Measurements from ENCODE around the gene PPM1H.
"Not testable (repeated sequence)": the region's sequence is repeated elsewhere in the genome, so short reads cannot be mapped to it uniquely, and the experiment has no call there.

PPM1H gene

DNA sequence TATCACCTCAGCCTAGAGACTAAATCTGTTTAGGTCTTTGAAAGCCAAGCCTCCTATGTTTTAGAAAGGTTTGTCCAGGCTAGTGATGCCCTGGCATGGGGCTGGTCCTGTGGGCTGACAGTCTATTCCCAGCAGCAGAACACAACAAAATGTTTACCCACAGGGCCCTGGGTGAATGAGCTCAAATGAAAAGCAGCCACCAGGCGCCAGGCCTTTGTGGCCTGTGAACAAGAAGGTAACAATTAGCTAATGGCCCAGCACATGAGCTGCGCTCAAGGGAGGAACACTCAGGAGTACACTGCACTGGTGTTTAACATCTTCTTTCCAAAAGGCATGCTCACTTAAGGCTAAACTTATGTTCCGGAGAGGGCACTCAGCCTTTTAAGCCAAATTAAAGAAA, 266.2 kb downstream of the PPM1H start:
- DNase-seq = no peak

DNA sequence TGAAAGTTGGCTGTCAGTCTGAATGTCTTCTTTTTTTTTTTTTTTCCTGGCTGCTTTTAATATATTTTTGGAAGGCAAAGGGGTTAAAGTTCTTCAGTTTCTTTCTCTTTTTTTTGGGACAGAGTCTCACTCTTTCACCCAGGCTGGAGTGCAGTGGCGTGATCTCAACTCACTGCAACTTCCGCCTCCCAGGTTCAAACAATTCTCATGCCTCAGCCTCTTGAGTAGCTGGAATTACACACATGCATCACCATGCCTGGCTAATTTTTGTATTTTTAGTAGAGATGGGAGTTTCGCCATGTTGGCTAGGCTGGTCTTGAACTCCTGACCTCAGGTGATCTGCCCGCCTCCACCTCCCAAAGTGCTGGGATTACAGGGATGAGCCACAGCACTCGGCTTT, 270.0 kb downstream of the PPM1H start:
- DNase-seq = not testable (repeated sequence)

DNA sequence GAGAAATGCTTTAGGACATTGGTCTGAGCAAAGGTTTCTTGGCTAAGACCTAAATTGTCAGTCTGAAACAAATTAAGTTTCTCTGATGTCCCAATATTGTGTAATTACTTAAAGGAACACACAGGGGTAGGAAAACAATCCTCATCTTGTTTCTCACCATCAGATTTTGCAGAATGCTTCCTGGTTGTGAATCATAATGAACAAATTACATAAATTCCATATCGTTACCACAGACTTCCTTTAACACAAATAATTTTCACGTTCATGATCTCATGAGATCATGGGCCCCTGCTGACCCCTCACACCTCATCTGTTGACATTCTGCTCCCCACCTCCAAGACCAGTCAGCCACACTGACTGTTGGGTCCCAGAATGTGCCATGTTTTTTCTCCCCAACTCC, 274.2 kb downstream of the PPM1H start:
- DNase-seq = no peak

DNA sequence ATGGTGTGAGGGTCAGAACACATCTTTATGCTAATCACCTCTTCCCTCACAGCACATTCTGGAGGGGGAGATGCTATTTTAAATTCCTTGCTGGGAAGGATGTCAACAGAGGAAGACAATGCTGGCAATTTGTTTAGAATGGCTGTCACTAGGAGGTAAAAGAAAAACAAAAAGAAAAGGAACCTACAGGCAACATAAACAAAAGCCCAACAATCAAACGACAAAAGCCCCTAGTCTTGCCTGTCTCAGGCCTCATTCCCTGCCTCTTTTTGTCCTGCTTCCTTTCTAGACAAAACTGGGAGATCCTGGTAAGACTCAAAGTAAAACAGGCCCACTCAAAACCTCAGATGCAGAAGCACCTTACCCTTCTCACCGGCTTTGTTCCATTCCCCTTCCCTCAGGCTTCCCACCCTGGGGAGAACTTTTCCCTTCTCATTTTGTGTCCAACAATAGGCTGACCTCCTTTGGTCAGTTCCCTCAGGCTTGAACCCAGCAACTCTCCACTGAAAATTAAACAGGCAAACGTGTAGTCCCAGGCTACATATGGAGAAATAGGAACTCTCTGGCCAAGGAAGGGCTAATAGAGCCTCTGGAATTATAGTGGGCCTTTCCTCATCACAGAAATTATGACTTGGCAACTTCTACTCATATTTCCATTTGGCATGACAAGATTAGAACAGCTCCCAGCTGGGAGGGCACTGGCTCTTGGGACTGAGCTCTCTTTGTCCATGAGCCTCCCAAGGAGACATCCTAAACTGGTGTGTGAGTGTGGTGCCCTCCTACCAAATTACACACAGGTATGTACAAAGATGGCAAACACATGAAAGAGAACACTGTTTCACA, 275.3 kb downstream of the PPM1H start:
- no peak for DNase-seq

DNA sequence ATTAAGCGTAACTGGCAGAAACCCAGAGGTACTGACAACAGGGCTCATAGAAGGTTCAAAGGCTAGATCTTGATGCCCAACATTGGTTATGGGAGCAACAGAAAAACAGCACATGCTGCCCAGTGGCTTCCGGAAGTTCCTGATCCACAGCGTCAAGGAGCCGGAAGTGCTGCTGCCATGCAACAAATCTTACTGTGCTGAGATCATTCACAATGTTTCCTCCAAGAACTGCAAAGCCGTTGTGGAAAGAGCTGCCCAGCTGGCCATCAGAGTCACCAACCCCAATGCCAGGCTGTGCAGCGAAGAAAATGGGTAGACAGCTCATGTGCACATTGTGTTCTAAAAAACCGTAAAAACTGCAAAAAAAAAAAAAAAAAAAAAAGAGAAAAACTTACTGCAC, 276.0 kb downstream of the PPM1H start:
- no peak for DNase-seq

DNA sequence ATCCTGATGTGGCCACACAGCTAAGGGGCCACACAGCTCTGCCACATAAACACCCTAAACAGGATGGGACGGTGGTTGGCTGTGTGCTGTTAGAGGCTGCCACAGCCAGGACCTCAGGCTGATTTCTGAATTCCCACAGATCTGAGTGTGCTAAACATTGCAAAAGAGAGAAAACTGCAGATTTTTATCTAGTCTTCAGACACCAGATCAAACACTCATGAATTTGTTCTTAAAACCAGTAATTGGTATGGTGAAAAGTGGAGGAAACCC, 277.7 kb downstream of the PPM1H start:
- DNase-seq = no peak

DNA sequence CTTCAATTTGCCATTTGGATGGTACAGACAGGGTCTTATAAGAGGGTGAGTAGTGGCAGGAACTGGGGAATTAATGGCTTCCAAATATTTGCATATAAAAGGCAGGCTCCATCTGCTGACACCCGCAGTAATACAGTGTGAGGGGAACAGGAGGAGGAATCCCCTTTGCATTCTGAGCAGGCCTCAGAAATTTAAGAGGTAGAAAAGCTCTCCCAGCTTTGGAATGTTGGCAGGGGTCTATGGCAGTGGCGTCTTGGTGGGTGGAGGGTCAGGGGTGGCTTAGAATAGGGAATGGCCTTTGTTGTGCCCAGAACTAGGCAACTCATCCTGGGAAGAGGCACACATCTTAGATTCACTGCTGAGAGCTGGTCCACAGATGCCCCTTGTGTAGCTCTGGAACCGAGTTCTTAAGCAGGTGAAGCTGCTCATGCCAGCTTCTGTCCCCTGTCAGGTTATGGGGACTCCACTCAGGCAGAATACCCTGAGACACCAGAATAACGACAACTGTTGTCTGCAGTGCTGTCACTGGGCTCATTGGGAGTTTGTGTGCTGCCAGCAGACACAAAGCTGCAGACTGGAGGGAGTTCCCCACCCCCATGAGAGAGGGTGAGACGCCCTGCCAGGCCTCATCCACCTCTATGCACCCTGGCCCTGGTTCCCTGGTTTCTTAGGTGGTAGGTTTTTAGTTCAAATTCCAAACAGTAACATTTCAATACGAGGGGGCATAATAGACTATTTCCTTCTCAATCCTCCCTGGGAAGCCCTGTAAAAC, 278.2 kb downstream of the PPM1H start:
- DNase-seq = no peak

DNA sequence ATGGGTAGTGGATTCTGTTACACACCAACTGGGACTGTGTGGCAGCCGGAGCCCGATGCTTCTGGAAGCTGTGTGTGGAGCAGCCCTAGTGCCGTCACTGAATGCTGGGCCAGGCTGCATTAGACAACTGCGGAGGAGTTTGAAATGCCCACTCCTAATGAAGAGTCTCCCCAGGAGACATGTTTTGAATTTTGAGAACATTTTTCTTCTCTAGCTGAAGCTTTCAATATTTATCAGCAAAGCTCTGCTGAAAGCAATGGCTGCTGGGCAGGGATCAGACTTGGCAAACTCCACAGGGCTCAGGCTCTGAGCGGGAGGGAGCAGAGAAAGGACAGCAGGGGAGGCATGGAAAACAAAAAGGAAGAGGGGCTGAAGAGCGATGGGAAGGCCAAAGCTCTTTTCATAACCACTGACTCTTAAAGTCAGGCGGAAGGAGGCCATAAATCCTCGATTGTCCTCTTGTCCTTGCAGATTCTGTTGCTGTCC, 279.2 kb downstream of the PPM1H start:
- no peak for DNase-seq

DNA sequence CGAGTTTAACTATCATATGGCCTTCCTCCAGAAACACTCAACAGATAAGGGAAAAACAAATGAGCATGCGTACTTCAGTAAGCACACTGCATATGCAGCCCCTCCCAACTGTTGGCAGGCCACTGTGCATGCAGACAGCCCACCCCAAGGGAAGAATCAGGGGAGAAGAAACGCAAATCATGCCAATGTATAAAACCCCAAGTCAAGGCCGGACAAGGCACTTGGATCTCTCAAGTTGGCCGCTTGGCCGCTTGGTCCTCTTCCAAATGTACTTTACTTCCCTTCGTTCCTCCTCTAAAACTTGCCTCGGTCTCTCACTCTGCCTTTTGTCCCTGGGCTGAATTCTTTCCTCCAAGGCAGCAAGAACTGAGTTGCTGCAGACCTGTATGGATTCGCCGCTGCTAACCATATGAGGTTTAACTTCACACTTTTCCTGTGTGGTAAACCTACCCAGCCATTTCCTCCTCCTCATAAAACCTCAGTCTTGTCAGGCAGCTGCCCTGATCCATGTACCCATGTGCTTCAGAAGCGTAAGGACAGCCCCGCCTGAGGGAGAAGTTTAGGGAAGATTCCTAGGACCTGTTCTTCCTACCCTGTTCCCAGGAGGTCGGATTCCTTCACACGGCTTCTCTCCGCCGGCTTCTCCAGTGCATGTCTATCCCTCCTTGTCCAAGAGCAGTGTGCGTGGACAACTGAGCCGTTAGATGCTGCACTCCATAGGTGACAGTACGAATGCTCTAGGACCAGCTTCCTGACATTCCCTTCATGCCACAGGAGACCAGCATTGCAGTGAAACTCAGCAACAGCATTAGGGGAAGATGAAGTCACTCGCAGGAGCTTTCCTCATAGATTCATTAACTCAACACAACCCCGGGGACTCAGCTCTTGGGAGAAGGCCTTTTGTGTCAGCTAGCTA, 280.4 kb downstream of the PPM1H start:
- DNase-seq = no peak

DNA sequence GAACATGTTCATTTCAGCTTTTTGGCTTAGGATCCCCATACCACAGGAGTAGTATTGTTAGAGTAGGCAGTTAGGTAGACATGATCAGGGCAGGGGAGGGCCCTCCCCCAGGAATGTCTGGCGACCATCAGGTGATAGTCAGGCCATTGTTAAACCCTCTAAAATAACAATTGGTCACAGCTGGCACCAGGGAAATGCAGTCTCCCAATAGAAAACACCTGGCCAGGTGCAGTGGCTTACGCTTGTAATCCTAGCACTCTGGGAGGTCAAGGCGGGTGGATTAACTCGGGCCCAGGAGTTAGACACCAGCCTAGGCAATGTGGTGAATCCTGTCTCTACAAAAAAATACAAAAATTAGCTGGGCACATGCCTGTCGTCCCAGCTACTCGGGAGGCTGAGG, 281.2 kb downstream of the PPM1H start:
- no peak for DNase-seq

DNA sequence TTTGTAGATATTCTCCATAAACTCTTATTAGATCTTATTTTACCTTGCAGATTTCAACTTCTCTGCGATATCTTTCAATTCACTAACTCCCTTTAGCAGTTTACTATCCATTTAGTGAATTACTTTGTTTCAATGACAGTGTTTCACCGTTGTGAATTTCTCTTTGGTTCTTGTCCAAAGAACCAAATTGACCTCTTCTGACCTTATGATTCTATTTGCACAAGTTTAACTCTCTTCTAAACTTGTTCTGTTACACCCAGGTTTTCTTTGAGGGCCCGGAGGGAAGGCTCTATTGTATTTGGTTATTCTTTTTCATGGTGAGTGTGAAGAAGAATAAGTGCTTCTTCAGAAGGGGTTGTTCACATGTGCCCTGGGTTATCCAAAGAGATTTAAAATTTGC, 281.6 kb downstream of the PPM1H start:
- DNase-seq = no peak

DNA sequence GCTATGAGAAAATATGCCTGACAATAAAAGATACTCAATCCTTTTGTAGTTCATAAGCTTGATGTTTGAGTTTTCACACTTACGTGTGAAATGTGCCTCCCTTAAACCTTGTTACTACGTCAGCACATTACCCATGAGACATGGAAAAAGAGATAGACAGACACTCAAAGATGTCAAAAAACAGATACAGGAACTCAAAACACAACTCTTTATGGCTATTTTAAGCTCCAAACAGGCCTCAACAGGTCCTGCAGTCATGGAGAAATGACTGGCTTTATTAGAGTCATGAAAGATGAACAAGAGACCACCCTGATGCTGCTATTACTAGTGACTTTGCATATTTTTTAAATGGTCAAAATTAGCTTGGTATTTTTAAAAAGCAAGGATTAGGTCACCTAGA, 283.8 kb downstream of the PPM1H start:
- DNase-seq = no peak

DNA sequence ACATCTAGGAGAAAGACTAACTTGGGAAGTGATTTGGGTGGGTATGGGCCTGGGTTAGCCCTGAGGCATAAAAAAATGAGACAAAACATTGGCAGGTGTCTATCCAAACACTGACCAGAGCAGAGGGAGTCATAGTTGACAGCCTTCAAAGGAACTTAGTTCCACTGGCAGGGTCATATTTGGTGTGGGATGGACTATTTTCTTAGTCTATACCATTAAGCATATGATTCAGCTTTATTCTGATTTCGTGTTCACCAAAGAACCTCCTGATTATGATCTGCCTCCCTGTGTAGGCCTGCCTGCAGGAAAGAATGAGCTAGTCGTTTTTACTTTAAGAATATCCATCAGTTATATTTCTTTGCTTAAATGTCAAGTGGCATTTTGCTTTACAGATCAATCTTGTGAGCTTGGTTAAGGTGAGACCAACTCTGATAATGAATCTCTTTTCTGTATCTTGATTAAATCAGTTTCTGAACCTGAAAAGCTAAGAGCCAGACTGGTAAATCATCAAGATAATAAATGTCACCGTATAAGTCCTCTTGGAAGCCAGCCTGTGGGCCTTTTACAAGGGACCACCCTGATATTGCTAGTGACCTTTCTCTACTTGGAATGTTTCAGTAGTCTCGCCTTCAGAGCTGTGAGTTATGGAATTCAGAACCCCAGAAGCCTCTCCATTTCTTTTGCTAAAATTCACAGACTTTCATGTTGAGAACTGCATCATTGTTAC, 285.4 kb downstream of the PPM1H start:
- DNase-seq = no peak

DNA sequence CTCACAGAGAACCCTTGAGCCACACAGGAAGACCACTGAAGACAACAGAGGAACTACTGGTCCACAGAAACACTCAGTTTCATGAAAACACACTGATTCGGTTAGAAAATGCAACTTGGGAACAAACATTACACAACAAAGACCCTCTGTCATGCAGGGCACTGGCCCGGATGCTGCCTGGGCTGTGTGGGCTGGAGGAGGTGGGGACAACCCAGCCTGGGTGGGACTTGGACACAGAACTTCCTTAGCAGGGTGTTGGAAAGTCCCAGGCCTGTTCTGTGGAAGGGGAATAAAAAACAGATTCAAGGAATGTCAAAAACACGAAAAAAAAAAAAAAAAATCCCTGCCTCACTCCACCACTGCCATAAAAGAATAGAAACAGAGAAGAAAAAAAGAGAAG, 287.4 kb downstream of the PPM1H start:
- DNase-seq = no peak

DNA sequence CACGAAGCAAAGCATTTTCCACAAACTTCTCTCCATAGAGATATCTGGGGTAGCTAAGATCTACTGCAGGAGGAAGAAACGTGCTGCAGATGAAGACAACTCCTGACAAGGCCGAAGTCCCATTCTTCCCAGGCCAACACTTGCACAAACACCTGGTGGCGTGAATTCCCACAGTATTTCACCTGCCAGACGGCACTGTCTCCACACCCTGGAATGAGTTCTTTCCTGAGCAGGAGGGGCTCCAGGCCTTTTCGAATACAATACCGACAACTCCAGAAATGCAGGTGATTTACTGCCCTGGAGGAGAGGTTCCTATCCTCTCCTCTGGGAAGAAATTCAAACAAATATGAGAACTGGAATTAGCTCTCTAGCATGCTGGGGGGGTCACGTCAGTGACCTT, 288.4 kb downstream of the PPM1H start:
- DNase-seq = no peak

DNA sequence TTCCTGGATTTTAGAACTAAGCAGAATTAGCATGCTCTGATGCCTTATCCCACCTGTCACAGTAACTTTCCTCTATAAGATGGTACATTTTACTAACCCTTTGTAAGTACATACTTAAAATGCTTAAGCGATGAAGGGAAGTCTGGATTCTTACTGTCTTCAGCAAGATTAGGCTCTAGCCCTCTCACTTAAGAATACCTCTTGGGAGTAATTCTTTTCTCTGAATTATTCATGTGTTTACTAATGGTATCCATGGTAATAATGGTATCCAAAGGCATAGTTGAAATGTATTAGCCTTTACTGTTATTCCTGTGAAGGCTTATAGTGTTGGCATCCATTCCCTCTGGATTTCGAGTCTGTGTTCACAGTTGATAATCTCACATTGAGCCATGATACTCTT, 291.5 kb downstream of the PPM1H start:
- no peak for DNase-seq

DNA sequence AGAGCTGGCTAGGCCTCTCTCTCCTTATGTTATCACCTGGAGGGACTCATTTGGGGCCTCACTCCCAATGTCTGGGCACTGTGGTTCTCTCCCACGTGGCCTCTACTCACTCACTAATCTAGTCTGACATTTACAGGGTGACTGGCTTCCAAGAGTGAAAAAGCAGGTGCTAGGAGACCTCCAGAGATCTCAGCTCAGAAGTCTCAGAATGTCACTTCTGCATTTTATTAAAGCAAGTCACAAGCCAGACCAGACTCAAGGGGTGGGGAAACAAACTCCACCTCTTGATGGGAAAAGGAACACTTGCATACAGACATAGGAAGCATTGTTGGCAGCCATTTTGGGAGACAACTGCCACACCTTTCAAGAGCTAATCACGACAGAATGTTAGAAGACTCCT, 292.5 kb downstream of the PPM1H start:
- DNase-seq = peak; percentile 26

DNA sequence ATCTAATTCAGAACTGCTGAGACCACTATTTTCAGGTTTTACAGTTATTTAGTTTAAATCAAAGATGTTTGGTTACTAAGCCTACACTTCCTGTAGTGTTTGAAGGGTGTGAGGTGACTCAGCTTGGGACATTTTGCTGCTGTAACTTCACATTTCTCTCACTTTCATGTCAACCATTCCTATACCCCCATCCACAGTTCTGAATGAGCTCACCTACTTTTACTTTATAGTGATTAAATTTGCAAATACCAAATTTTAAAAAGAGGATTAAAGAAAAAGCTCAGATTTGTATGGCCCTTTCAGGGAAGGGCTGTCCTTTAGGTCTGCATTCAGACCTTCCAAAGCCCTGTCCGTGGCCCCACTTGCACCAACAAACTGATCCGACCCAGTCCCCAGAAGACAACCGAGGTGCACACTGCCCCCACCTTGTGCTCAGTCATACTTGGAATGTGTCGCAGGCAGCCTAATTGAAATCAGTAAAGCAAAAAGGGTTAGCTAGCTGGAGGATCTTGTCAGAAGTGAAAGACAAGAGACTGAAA, 294.0 kb downstream of the PPM1H start:
- no peak for DNase-seq

DNA sequence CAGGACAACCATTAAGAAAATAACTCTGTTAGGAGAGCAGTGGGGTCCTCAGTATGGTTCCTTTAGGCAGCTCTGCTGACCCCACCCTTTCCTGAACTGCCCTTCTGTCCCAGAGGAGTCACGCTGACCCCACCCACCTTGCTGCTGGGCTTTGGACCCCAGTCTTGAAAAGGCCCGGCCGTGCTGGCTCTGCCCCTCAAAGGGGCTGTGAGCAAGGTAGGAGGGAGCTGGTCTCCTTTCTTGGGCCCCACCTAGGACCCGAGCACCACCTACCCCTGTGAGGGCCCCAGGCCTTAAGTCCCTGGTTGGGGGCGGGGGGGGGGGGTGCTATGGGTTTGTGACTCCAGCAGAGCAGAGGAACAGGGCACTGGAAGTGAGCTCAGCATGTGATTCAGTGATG, 297.3 kb downstream of the PPM1H start:
- no peak for DNase-seq

DNA sequence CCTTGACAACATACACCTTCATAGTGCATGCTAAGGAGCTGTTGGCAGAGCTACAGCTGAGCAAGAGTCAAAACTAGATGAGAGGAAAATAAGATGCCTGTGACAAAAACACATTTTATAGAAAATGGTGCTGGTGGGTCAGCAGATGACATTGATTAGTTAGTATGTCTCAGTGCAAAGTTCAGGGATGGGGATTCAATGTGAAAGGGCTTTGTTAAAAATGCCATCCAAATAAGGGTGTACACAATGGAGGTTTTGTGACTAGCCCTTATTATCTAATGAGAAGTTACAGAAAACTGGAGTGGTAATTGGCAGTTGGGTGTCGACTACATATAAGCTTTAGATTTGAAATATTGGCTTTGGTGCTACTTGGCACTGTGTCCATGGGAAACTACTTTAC, 299.3 kb downstream of the PPM1H start:
- no peak for DNase-seq

DNA sequence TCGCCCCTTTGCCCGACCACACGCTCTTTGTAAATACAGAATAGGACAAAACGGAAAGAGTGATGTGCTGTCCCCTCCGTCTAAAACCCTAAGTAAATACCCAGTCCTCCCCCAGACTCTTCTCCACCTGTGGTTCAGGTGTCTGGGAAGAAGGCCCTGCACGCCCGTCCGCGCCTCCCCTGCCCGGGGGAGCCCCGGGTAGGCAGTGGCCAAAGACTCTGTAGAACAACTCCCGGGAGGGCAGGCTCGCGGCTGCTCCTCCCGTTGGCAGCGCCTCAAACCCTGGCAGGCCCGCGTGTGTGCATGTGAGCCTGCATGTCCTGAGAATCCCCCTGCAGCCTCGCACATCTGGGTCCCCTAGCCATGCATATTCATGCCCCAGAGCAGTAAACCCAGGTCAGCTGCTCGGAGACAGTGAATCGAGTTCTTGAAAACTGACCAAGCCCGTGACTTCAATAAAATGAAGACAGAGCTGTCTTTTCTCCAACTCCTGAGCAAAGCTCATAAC, 302.5 kb downstream of the PPM1H start:
- DNase-seq = no peak
